Measurements from ENCODE around the gene RAB7B.

DNA sequence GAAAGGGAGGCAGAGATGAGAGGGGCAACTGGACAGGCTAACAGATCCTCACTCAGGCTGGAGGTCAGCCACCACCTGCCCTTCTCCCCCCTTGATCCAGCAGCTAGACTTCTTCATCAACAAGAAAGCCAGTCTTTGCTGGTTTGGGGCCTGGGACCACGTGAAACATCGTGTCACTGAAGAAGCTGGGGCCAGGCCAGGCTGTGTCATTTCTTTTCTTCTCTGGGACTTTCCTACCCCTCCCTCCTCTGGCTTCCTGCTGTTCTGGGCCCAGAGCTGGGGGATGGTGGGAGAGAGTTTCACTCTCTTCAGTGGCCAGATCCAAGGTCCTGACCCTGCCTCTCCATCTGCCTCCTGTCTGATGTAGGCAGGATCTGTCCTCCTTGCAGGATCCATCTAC, 41.8 kb downstream of the RAB7B start:
- TF ChIP-seq, protein P1, sequence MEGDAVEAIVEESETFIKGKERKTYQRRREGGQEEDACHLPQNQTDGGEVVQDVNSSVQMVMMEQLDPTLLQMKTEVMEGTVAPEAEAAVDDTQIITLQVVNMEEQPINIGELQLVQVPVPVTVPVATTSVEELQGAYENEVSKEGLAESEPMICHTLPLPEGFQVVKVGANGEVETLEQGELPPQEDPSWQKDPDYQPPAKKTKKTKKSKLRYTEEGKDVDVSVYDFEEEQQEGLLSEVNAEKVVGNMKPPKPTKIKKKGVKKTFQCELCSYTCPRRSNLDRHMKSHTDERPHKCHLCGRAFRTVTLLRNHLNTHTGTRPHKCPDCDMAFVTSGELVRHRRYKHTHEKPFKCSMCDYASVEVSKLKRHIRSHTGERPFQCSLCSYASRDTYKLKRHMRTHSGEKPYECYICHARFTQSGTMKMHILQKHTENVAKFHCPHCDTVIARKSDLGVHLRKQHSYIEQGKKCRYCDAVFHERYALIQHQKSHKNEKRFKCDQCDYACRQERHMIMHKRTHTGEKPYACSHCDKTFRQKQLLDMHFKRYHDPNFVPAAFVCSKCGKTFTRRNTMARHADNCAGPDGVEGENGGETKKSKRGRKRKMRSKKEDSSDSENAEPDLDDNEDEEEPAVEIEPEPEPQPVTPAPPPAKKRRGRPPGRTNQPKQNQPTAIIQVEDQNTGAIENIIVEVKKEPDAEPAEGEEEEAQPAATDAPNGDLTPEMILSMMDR (IDR thresholded peaks at IDR 0.05; ENCODE audit: low read depth, low read length): no peak
- TF ChIP-seq EZH2phosphoT487 (IDR thresholded peaks at IDR 0.05; ENCODE audit: low read depth): no peak

All from OCI-LY3 (cell line).